GM23338 (cell line): ENCODE results near the gene POR. TPM values are rescaled to one million over a fixed set of nuclear protein-coding genes. Genes with fewer than 3 reads are reported as not detected.

Experiments
- ATAC-seq: fragments of 200-7000 bp; cut with Tn5 transposase; 3 replicates; pipeline ENCODE4 v1.9.1; 2020
- DNase-seq: peaks from one replicate; pipeline ENCODE4 v3.0.0-alpha.2; 2015; ENCODE audit warnings: low spot score
- H2AFZ ChIP-seq: fragments of 200-600 bp; sonication (generic); 2 replicates; pipeline ENCODE4 v1.8.0; 2016; ENCODE audit warnings: antibody characterized with exemption, mild to moderate bottlenecking, moderate library complexity
- H3F3A ChIP-seq: fragments of 200-600 bp; sonication (generic); replicated peaks from 2 replicates; pipeline ENCODE4 v1.8.0; 2017; ENCODE audit warnings: antibody characterized with exemption, mixed run types, low read depth
- H3K27ac ChIP-seq: fragments of 200-600 bp; sonication (generic); 2 replicates; pipeline ENCODE4 v1.6.1; 2016; ENCODE audit warnings: low read depth
- H3K27me3 ChIP-seq: fragments of 200-600 bp; sonication (generic); 2 replicates; pipeline ENCODE4 v1.8.0; 2016; ENCODE audit warnings: mild to moderate bottlenecking, mixed run types, moderate library complexity; ENCODE audit not compliant: insufficient read depth
- H3K36me3 ChIP-seq: fragments of 200-600 bp; sonication (generic); 2 replicates; pipeline ENCODE4 v1.8.0; 2016; ENCODE audit warnings: mild to moderate bottlenecking; ENCODE audit not compliant: insufficient read depth
- H3K4me1 ChIP-seq: fragments of 200-600 bp; sonication (generic); 2 replicates; pipeline ENCODE4 v1.8.0; 2016; ENCODE audit warnings: mild to moderate bottlenecking, moderate library complexity; ENCODE audit not compliant: insufficient read depth
- H3K4me2 ChIP-seq: fragments of 200-600 bp; sonication (generic); 2 replicates; pipeline ENCODE4 v1.7.1; 2017; ENCODE audit warnings: mixed run types
- H3K4me3 ChIP-seq: fragments of 200-600 bp; sonication (generic); 2 replicates; pipeline ENCODE4 v1.6.1; 2016; ENCODE audit warnings: mixed run types
- H3K79me2 ChIP-seq: fragments of 200-600 bp; sonication (generic); replicated peaks from 2 replicates; pipeline ENCODE4 v1.8.0; 2017; ENCODE audit warnings: mild to moderate bottlenecking; ENCODE audit not compliant: insufficient read depth
- H3K9me2 ChIP-seq: fragments of 200-600 bp; sonication (generic); 2 replicates; pipeline ENCODE4 v1.8.0; 2017; ENCODE audit not compliant: insufficient read depth
- H4K20me1 ChIP-seq: fragments of 200-600 bp; sonication (generic); replicated peaks from 2 replicates; pipeline ENCODE4 v1.8.0; 2017; ENCODE audit warnings: mild to moderate bottlenecking; ENCODE audit not compliant: insufficient read depth
- H3K27ac Mint-ChIP-seq: 2 replicates; pipeline ENCODE4 v1.8.0; 2020; ENCODE audit warnings: inconsistent platforms, mild to moderate bottlenecking, moderate library complexity, mixed read lengths
- H3K27me3 Mint-ChIP-seq: 3 replicates; pipeline ENCODE4 v1.8.0; 2022; ENCODE audit warnings: low read depth, mild to moderate bottlenecking, moderate library complexity, mixed read lengths, inconsistent platforms; ENCODE audit not compliant: insufficient read depth, poor library complexity
- H3K36me3 Mint-ChIP-seq: 3 replicates; pipeline ENCODE4 v1.8.0; 2021; ENCODE audit warnings: low read depth, mild to moderate bottlenecking, inconsistent platforms, moderate library complexity, mixed read lengths
- H3K4me1 Mint-ChIP-seq: 3 replicates; pipeline ENCODE4 v1.8.0; 2020; ENCODE audit warnings: mild to moderate bottlenecking, inconsistent platforms, mixed read lengths
- H3K4me3 Mint-ChIP-seq: 3 replicates; pipeline ENCODE4 v1.8.0; 2021; ENCODE audit warnings: moderate library complexity, mild to moderate bottlenecking, inconsistent platforms, mixed read lengths
- H3K9me3 Mint-ChIP-seq: 3 replicates; pipeline ENCODE4 v1.8.0; 2020; ENCODE audit warnings: moderate library complexity, mild to moderate bottlenecking, inconsistent platforms, mixed read lengths
- CREB1 ChIP-seq: fragments of 250-450 bp; sonication (Bioruptor Pico); IDR thresholded peaks from 2 replicates; pipeline ENCODE4 v1.5.0; 2020; ENCODE audit warnings: low read depth, mild to moderate bottlenecking, moderate library complexity
- CTCF ChIP-seq, 2 experiments: fragments of 200-600 bp in 1 of 2; sonication (generic) in 1 of 2; conservative IDR thresholded peaks; 2 replicates each; pipeline versions ENCODE4 v1.5.1 to v1.6.1; 2016 to 2017; ENCODE audit warnings: antibody characterized with exemption in 2 of 2, low read depth in 2 of 2, mild to moderate bottlenecking in 2 of 2, moderate library complexity in 1 of 2
- ETS1 ChIP-seq: IDR thresholded peaks from 2 replicates; pipeline ENCODE4 v1.6.1; 2016; ENCODE audit warnings: antibody characterized with exemption
- EZH2 ChIP-seq: fragments of 200-600 bp; sonication (generic); IDR thresholded peaks from one replicate; pipeline ENCODE4 v1.8.0; 2017; ENCODE audit warnings: antibody characterized with exemption, mild to moderate bottlenecking, low read depth; ENCODE audit not compliant: unreplicated experiment
- EZH2phosphoT487 ChIP-seq: fragments of 200-600 bp; sonication (generic); IDR thresholded peaks from one replicate; pipeline ENCODE4 v1.8.1; 2018; ENCODE audit warnings: antibody characterized with exemption; ENCODE audit not compliant: unreplicated experiment
- JUNB ChIP-seq: IDR thresholded peaks from one replicate; pipeline ENCODE4 v1.6.1; 2016; ENCODE audit warnings: antibody characterized with exemption; ENCODE audit not compliant: unreplicated experiment
- NANOG ChIP-seq: IDR thresholded peaks from 2 replicates; pipeline ENCODE4 v1.6.1; 2016; ENCODE audit warnings: antibody characterized with exemption, borderline replicate concordance
- POLR2AphosphoS5 ChIP-seq: IDR thresholded peaks from 2 replicates; pipeline ENCODE4 v1.6.1; 2016; ENCODE audit warnings: antibody characterized with exemption, low read depth
- REST ChIP-seq: IDR thresholded peaks from one replicate; pipeline ENCODE4 v1.6.1; 2018; ENCODE audit warnings: antibody characterized with exemption; ENCODE audit not compliant: unreplicated experiment
- STAT1 ChIP-seq: IDR thresholded peaks from one replicate; pipeline ENCODE4 v1.6.1; 2016; ENCODE audit warnings: antibody characterized with exemption; ENCODE audit not compliant: unreplicated experiment
- ZNF114 ChIP-seq: fragments of 250-450 bp; sonication (Bioruptor Pico); IDR thresholded peaks from 2 replicates; pipeline ENCODE4 v1.5.0; 2020; ENCODE audit warnings: mild to moderate bottlenecking, moderate library complexity
- ZNF331 ChIP-seq: fragments of 250-450 bp; sonication (Bioruptor Pico); IDR thresholded peaks from 2 replicates; pipeline ENCODE4 v1.5.0; 2020; ENCODE audit warnings: low read depth, mild to moderate bottlenecking, moderate library complexity
- ZNF462 ChIP-seq: fragments of 250-450 bp; sonication (Bioruptor Pico); IDR thresholded peaks from 2 replicates; pipeline ENCODE4 v1.5.0; 2020; ENCODE audit warnings: mild to moderate bottlenecking, moderate library complexity
- polyA plus RNA-seq: library from polyadenylated mRNA; unstranded; fragments of >200 nt; fragmentation: Nextera tagmentation; extraction: Ambion mirVana; gene quantifications from 2 replicates; pipeline ENCODE4 v1.2.1, GENCODE V29; 2016
- total RNA-seq: library from RNA; depleted of rRNA; stranded (reverse); fragments of >200 nt; shearing (Covaris generic); gene quantifications from 2 replicates; pipeline ENCODE4 v1.2.3, GENCODE V29; 2014

The POR gene
- total and polyA plus RNA-seq, 2 experiments from 2014 or later: 126 to 164 TPM

- H3K4me3 Mint-ChIP-seq: no peak overlapping the region
- H3K27me3 ChIP-seq: no peaks in the 10 kb centered on the region
- no peak overlapping the region for H2AFZ ChIP-seq
- H3K27me3 Mint-ChIP-seq: peaks cover 6% of the 10 kb centered on the region
- TF ChIP-seq EZH2phosphoT487: no peak
- no peak for TF ChIP-seq REST
- no peak for TF ChIP-seq POLR2AphosphoS5
- no peak for TF ChIP-seq STAT1
- TF ChIP-seq CREB1: no peak
- TF ChIP-seq EZH2: no peak
- no peak for TF ChIP-seq ZNF331 (CRISPR knock-in tag)
- TF ChIP-seq ZNF462: no peak
- no peak for TF ChIP-seq JUNB
- TF ChIP-seq CTCF (conservative IDR thresholded peaks at IDR 0.05; ENCODE audit: low read depth in 2 of 2): no peak
- no peak for TF ChIP-seq ZNF114
- no peak for TF ChIP-seq NANOG
- no peak for TF ChIP-seq ETS1
- peaks cover 95% of the 10 kb centered on the region for H3K79me2 ChIP-seq
- no peaks in the 10 kb centered on the region; the same call in 1 of the 2 replicates for H3K36me3 ChIP-seq
- ATAC-seq (no peak), DNase-seq (no peak)
- no peaks in the 10 kb centered on the region for H3F3A ChIP-seq
- peaks cover 32% of the 10 kb centered on the region for H3K36me3 Mint-ChIP-seq
- H3K9me3 Mint-ChIP-seq: peaks cover 16% of the 10 kb centered on the region; the same call in 2 of the 3 replicates
- H3K27ac ChIP-seq: no peak overlapping the region
- no peaks in the 10 kb centered on the region for H3K9me2 ChIP-seq
- no peak overlapping the region for H3K4me2 ChIP-seq
- H3K4me3 ChIP-seq: no peak overlapping the region
- H3K4me1 Mint-ChIP-seq: no peaks in the 10 kb centered on the region
- H4K20me1 ChIP-seq: peaks cover 32% of the 10 kb centered on the region
- no peaks in the 10 kb centered on the region; the same call in 1 of the 2 replicates for H3K4me1 ChIP-seq
- H3K27ac Mint-ChIP-seq: no peak overlapping the region
These were observed 13.6 kb downstream of the POR start for GRCh38 chr7:75928568-75928914.
